ENCODE measurements around the gene DIAPH2.
"Not testable (repeated sequence)": the region's sequence is repeated elsewhere in the genome, so short reads cannot be mapped to it uniquely, and the experiment has no call there.

Gene DIAPH2

DNA sequence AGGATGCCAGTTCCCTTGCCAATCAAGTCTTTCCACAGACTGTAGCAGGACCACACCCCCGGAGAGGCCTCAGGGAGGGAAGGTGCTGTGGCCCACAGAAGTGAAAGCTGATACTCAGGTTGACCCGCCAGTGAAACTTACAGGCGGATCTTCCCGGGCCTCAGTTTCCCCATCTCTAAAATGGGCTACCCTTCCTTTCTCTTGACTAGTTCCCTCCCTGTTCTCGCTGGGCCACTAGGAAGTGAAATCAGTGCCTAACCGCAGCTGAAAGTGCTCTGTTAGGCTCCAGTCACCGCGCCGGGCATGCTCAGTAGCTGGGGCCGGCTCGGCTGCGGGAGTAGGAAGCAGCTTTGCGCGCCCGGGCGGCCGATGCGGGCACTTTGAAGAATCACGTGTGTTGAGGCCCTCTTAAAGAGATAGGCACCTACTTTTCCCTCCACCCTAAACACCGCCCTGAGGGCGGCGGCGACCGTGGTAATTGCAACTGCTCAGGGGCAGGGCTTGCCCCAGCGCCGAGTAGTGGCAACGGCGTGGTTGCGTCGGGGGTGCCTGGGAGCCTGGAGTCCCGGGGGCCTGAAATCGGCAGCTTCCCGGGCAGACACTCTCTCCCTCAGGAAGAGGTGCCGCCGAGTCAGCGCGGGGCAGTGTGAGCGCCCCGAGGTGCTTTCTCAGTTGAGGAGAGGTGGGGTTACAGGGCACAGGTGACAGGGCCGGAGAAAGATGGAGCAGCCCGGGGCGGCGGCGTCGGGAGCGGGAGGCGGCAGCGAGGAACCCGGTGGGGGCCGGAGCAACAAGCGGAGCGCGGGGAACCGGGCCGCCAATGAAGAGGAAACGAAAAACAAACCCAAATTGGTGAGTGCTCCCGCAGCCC is at the start of gene DIAPH2:
TSS of gene DIAPH2 (plus strand) at position 504 of the 871 bp plus-strand sequence.
- DNase-seq (ENCODE audit: low read depth): peak; percentile 52

DNA sequence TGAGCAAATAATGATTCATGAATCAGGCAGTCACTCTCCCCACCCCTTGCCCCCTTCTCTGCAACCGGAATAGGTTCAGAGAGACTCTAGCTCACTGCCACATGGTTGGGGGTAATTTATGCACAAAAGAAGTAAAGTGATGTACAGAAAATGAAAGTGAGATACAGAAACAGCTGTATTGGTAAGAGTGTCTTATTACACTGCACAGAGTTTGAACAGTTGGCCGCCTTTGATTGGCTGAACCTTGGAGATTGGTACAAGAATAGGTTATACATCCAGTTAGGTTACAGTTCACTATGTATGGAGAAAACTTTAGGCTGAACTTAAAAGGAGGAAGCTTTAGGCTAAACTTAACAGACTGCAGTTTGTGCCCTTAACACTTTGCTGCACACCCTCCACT is 34.6 kb upstream of the DIAPH2 start:
- no peak for DNase-seq (ENCODE audit: low read depth)

DNA sequence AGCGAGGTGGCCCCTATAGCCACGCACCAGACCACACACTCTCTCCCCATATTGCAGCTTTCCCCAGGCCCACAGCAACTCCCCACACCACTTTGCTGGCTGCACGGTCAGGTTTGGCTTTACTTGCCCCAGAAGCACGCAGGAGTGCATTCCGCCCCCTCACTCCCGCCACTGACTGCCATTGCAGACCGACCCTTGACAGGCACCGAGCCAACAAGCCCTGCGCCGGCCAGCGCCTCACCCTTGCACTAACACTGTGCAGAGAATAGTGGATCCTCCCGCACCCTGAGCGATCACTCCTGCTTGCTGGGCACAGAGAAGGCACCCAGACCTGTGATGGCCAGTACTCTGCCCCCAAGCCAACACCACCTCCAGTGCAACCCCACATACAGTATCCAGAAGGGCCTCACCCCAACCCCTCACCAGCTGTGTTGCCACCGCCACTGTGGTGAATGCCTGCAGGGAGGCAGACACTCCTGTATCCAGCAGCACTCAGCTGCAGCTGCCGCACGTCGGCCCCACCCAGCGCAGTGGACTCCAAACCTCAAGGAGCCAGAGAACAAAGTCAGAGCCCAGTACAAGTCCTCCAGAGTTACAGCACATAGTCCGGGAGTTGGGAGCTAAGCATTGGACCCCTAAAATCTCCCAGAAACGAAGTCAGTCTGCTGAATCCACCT is 28.6 kb upstream of the DIAPH2 start:
- DNase-seq (ENCODE audit: low read depth): no peak

DNA sequence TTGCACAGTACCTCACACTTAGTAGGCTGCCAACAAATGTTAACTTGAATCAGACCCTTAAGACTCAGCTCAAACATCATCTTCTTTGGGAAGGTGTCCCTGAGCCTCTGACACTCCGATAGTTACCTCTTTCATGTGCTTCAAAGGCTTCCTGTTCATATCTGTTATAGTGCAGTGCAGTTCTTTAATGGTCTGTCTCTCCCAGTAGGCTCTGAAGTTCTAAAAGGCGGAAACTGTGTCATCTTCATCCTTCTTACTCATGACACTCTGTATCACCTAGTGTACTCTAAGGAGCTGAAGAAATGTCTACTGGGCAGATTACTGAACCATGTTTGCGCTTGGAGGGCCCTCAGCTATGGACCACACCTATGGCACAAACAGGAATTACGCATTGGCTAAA is 2.1 kb upstream of the DIAPH2 start:
- no peak for DNase-seq (ENCODE audit: low read depth)

DNA sequence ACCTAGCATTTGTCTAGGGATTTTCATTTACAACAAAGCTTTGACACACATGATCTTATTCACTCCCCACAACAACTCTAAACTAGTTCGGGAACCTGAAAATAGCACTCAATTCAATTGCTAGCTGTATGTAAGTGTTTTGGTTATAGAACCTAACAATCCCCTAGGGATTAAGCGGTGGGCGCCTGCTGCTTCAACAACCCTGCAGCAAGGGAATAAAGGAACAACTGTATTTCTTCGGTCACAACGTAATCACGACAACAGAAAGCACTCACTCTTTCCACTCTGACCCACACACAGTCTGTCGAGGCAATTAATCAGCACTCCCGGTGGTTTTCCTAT is 674 bp upstream of the DIAPH2 start:
- DNase-seq (ENCODE audit: low read depth): no peak

DNA sequence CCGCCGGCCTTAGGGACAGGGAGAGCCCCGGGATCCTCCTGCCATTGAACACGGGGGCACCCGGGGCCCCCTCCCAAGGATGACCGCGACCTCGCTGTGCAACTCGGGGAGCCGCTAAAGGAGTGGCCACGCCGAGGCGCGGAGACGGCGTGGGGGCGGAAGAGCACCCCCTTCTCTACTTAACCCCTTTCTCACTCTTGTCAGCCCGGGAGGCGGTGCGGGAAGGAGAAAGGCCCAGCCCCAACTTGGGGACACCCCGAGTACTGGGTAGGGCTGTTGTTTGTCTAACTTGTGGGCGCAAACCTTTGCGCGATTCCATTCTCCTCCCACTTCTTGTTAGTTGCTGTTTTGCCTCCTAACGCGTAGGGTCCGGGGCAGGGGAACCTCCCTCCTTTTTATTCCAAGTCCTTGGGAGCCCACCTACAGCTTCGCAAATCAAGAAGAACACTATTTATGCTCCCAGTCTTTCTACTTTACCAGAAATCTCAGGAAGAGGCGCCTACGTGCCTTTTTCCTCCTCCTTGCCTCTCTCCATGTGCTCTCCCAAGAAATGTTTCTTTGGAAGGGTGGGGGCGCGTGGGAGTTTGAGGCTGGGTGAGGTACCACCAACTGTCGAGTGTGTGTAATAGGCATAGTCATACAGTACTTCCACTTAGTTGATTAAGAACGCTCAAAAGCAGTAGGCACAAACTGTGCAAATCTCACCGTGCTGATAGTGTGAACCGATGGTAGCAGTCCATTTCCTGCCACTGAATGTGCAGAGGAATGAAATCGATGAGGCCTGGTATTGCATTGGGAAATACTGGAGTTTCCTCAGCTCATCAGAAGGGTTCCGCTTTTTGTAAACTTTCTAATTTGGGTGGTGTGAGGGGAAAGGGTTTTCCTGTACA is 813 bp downstream of the DIAPH2 start:
- DNase-seq (ENCODE audit: low read depth): no peak

DNA sequence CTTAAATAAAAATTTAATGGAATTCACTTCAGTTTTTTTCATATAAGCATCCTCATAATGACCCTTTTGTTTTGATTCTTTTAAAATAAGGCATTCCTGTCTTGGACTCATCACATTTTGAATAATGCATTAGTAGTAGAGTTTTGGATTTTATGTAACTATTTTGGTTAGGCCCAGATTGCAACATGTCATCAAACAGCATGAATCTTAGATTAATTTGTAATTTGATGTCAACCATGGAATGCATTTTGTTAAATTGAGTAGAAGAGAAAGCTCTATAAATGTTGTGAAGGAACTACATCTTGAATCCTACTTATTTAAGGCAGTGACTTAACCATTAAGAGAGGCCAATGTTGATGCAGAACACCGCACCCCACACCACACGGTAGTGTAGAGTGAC is 3.1 kb downstream of the DIAPH2 start:
- DNase-seq (ENCODE audit: low read depth): no peak

DNA sequence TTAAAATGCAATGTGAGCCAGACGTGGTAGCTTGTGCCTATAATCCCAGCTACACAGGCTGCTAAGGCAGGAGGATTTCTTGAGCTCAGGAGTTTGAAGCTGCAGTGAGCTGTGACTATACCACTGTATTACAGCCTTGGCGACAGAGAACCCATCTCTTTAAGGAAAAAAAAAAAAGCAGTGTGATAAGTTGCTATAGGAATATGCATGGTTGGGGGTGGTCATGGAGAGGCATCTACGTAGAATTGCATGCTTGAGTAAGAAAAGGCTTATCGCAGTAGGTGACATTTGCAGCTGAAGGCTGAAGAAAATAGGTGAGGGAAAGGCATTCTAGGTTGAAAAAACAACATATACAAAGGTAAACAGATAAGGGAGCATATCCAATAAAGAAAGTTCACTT is 4.1 kb downstream of the DIAPH2 start:
- no peak for DNase-seq (ENCODE audit: low read depth)

DNA sequence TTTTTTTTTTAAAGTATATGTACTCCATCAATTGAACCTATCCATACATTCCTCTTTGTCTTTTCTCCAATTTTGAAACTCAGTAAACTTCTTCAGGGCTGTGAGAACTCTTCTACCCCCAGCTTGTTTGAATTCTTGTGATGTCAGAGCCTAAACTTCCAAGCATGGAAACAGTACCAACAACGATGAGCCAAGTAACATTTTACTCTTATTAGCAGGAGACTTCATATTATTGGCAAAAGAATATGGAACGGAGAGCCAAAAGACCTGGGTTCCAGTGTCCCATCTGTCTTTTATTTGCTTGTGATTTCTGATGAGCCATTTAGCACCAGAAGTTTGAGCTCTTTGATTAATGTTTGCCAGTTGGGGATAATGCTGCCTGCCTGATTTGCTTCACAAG is 5.3 kb downstream of the DIAPH2 start:
- no peak for DNase-seq (ENCODE audit: low read depth)

DNA sequence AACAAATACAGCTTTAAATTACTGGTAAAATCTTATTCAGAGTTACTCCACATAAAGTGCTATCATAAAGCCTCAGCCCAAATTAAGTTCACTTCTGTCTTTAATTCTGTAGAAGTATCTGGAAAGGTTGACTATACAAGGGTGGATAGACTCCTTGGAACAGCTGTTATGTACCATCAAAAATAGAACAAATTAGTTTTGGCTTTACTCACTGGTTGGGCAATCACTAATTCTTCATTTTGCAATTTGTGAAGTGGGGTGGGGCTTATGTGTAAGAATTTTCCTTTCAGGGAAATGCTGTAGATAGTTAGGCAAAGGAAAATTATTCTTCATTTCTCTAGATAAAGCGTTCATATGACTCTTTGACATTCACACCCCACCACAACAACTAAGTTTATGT is 7.8 kb downstream of the DIAPH2 start:
- DNase-seq (ENCODE audit: low read depth): no peak

DNA sequence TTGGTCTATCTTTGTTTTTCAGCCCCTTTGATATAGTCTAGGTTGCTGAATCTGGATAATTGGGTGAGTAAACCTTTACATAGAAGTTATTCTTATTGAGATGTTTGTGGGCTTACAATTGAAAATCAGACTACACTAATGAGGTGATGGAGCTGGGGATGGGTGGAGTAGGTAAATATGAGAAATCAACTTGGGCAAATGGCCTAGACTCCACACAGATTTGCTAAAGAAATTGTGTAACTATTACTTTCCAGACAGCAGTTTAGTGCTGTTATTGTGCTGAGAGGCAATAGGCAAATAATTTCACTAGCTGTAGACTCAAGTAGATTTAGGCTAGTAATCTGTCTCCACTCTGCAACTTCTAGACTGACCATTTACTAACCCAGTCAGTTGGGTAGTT is 8.2 kb downstream of the DIAPH2 start:
- DNase-seq (ENCODE audit: low read depth): no peak

DNA sequence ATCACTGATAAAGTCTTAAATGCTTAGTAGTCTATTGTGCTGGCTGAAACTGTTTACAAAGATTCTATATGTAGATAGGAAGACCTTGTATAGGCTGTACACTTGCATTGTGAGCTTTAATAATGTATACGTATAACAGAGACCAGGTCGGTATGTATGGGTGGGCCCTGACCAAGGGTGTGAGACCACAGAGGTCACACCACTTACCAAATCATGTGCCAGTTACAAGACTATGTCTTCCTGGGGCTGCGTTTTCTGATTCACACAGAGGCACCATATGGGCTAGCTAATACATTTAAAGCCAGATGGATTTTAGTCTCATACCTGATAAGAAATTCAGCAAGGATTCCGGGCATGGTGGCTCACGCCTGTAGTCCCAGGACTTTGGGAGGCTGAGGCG is 8.8 kb downstream of the DIAPH2 start:
- no peak for DNase-seq (ENCODE audit: low read depth)

DNA sequence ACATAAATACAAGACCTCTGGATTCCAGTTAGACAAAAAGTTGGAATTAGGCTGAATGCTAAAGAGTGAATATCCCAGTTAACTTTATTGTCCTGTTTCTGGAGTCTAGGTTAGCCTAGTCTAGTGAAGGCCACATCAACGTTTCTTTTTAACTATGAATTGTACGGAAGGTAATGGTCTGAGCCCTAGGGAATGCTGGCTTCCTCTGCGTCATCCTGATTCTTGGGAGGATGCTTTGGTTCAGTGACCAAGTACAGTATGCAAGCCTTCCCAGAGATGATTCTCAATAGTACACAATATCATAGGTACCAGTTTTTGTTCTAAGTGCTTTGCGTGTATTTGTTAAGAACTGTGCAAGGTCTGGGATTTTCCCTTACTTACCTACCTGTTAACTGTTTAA is 11.8 kb downstream of the DIAPH2 start:
- DNase-seq (ENCODE audit: low read depth): no peak

DNA sequence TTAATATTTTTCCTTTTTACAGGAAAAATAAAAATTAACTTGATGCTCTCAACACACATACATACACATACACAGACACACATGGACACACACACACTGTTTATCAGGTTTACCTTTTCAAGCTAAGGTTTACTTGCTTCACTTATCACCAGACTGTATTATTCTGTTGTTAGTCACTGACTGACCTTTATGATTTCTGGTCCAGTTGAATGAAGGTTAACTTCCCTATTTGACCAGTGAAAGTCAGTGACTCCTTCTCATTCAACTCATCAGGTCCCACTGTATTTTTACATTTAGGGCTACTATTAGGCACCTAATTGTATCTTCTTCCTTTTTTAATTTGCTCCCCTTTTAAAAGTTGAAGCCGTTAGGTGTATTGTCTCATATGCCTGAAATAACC is 16.0 kb downstream of the DIAPH2 start:
- no peak for DNase-seq (ENCODE audit: low read depth)

DNA sequence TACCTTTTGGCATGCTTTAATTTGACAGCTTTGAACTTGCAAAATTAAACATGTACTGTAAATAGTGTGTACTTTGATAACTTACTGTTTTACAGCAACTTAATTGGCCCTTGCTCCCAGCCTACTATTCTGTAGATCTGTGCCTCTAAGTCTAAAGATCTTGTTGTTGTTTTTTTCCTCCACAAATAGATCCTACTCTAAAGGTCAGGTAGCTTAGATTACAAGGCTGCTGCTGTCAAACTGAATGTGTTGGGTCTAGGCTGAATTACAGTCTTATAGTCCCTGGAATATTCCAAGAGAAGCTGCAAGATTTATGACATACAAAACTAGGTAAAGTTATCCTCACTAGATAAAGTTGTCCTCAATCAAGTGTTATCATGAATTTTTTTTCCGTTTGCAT is 18.7 kb downstream of the DIAPH2 start:
- DNase-seq (ENCODE audit: low read depth): no peak

DNA sequence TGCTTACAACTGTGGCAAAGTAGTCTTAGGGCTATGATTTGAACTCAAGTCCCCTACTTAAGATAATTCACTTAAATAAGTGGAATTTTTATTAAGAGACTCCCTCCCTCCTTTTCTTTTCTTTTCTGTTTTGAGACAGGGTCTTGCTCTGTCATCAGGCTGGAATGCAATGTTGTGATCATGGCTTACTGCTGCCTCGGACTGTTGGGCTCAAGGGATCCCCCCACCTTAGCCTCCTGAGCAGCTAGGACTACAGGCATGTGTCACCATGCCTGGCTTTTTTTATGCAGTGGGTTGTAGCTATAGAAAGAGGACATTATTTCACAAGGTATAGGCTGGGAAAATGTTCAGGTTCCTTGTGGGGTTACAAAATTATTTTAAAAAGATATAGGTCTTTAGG is 19.2 kb downstream of the DIAPH2 start:
- DNase-seq (ENCODE audit: low read depth): no peak

DNA sequence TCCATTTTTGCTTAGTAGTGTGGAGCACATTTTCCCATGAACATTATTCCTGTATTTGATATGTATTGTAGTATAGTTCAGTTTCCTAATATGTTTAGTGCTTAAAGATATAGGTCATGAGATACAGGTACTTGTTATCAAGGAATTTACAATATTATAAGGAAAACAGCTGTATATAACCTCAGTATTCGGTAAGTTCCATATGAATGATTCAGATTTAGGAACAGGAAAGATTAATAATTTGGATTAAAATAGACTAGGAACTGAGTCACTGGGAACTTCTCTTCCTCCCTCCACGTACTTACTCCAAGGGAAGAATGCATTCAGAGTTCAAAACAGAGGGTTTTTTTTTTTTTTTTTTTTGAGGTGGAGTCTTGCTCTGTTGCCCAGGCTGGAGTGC is 20.0 kb downstream of the DIAPH2 start:
- DNase-seq (ENCODE audit: low read depth): no peak

DNA sequence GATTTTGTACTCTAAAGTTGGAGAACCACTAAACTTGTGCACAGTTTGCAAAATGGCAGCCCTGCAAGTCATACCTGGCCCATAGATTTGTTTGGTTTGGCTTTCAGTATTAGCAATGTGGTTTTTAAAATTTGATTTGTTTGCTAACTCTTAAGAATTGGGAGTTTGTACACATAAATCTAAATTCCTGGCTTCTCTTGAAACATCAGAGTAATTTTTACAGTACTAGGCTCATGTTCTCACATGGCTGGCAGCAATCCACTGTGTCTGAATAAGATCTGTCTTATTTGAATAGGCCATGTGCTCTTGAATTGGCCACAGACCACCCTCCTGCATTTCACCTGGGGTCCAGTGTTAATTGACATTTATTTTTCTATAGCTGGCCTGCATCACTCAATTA is 21.3 kb downstream of the DIAPH2 start:
- no peak for DNase-seq (ENCODE audit: low read depth)

DNA sequence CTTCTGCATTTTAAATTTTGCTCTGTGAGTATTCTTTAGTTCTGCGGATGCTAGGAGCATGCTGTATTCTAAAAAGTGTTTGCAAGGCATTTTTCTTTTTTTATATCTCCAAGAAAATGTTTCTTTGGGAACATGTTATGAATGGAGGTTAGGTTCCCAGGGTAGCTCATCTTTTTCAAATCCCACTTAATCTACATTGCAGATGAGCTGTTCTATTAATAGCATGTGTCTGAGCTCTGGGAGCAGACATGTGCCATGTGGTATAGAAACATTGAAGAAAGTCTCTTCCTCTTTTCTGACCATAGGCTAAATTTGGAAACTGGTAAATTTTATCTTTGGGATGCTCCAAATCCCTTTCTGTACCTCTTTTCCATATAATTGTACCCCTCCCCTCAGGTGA is 23.2 kb downstream of the DIAPH2 start:
- DNase-seq (ENCODE audit: low read depth): no peak

DNA sequence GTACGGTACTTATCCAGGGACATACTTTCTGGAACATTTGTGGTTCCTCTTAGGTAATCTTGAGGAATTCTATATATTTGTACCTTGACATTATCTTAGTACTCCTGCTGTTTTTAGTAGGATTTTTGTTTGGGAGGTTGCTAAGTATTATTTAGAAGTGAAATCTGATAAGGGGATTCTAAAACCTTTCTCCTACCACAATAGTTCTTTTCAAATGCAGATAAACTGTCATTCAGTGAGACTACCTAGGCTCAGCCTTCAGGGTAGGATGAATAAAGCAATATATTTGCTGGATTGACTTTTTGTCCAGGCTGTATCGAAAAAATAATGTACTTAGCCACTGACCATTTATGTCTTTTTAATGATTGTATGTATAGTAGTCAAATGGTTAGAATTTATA is 25.4 kb downstream of the DIAPH2 start:
- DNase-seq (ENCODE audit: low read depth): no peak

DNA sequence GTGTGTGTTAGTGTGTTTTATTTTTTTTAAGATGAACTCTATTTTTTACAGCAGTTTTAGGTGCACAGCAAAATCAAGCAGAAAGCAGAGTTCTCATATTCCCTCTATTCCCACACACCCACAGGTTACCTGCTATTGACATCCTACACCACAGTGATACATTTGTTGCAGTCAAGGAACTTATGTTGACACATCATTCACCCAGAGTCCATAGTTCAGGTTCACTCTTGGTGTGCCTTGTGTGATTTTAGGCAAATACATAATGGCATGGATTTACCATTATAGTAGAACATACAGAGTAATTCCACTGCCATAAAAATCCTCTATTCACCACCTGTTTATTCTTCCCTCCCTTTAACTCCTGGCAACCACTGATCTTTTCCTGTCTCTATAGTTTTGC is 28.7 kb downstream of the DIAPH2 start:
- DNase-seq (ENCODE audit: low read depth): no peak

DNA sequence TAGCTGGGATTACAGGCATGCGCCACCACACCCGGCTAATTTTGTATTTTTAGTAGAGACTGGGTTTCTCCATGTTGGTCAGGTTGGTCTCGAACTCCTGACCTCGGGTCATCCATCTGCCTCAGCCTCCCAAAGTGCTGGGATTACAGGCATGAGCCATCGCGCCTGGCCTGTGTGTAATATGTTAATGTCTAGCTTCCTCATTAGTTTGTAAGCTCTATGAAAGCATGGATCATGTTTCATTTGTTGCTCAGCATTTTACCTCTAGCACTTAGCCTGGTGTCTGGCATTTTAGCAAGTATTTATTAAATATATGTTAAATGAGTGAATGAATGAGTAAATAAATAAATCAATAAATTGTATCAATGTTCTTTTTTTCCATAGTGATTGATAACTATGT is 29.8 kb downstream of the DIAPH2 start:
- DNase-seq (ENCODE audit: low read depth): not testable (repeated sequence)

DNA sequence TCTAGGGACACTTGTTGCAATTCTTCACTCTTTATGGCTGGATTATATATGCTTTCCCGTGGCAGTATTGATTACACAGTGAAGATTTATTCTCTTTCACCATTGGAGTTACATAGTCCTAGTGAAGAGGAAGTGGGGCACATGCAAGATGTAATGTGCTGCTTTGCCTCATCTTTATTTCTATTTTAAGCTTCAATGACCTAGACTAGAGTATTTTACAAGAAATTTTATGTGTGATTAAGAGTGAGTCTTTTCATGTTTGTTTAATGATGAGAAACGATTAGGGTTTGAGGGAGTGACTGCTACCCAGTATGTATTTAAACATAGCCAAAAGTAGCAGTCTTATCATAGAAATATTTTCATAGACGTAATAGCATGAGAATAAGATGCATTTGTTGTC is 30.8 kb downstream of the DIAPH2 start:
- DNase-seq (ENCODE audit: low read depth): no peak
